ENCODE measurements around the gene RPS21. TPM values are rescaled to one million over a fixed set of nuclear protein-coding genes. Genes with fewer than 3 reads are reported as not detected.

Gene RPS21
- total and polyA plus RNA-seq, 11 donors: 434 to 3,051 (median 712) TPM

DNA sequence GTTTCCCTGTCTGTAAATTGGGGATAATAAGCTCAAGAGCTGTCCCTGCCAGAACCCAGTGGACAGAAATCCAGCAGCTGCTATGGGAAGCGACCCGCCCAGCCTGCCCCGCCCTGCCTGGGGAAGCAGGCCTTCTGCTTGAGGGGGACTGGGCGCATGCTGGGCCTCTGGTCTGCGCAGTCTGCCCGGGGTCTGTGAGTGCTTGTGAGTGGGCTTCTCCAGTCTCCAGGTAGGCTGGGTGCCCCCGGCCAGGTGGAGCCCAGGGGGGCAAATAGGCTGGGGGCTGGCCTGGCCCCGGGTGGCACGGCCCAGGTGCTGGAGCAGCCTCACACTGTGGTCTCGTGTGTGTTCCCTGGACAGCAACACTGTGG, 41.1 kb downstream of the RPS21 start:
- 76 to 85% (median 80%) methylated on average over 4 to 10 of the region's 10 CpGs for WGBS, 4 donors
- Histone ChIP-seq H3K27me3 (peaks cover 0 to 24% (median 7%) of the 10 kb centered on the region in 9 donors), H3K9me3 (no peaks in the 10 kb centered on the region), H3K36me3 (no peaks in the 10 kb centered on the region), H3K4me1 (peaks cover 0 to 2% (median 0%) of the 10 kb centered on the region in 12 donors), H3K4me3 (no peak overlapping the region), H3K27ac (no peak overlapping the region)
- no peak for DNase-seq
- intact Hi-C loops (cut with DNase I): loop anchor here in 1 of 10 donors (10.0 kb wide), 1 partner anchor 187 kb away; no protein-coding TSS in a partner anchor
- no peak for ATAC-seq
- TF ChIP-seq POLR2A (IDR thresholded peaks at IDR 0.05): no peak
- TF ChIP-seq, protein P1, sequence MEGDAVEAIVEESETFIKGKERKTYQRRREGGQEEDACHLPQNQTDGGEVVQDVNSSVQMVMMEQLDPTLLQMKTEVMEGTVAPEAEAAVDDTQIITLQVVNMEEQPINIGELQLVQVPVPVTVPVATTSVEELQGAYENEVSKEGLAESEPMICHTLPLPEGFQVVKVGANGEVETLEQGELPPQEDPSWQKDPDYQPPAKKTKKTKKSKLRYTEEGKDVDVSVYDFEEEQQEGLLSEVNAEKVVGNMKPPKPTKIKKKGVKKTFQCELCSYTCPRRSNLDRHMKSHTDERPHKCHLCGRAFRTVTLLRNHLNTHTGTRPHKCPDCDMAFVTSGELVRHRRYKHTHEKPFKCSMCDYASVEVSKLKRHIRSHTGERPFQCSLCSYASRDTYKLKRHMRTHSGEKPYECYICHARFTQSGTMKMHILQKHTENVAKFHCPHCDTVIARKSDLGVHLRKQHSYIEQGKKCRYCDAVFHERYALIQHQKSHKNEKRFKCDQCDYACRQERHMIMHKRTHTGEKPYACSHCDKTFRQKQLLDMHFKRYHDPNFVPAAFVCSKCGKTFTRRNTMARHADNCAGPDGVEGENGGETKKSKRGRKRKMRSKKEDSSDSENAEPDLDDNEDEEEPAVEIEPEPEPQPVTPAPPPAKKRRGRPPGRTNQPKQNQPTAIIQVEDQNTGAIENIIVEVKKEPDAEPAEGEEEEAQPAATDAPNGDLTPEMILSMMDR (IDR thresholded peaks at IDR 0.05): no peak

DNA sequence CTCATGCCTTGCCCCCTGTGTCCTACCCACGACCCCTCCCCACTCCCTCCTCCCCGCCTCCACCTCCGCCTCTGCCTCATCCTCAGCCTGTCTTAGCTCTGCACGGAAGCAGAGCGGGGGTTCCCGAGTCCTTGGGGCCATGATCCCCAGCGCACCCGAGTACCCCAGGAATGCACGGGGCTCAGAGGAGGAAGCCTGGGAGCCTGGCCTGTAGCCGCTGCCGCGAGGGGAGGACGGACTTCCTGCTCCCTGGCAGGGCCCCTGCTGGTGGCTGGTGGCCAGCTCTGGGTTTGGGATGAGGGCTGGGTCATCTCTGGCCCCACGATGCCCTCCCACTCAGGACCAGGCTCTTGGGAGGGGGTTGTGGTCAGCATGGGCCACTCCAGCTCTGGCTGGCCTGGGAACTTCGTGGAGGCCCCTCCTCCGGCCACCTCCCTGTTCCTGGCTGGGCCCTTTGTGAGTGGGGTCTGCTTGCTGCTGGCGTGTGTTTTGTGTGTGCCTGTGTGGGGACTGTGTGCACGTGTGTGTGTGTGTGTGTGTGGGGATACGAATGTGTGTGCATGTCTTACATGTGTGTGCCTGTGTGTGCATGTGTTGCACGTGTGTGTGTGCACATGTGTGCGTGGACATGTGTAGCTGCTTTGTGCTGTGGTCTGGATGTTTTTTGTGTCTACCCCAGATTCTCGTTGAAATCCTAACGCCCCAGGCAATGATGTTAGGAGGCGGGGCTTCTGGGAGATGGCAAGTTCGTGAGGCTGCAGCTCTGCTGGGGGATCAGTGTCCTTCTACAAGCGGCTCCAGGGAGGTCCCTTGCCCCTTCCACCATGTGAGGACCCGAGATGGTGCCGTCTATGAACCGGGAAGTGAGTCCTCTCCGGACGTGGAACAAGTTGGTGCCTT, 41.7 kb downstream of the RPS21 start:
- ATAC-seq (no peak), DNase-seq (no peak)
- H3K36me3 ChIP-seq: no peaks in the 10 kb centered on the region
- no peak overlapping the region for H3K4me3 ChIP-seq
- peaks cover 0 to 17% (median 7%) of the 10 kb centered on the region in 9 donors for H3K27me3 ChIP-seq
- TF ChIP-seq, protein P1 (IDR thresholded peaks at IDR 0.05): no peak
- no peak for TF ChIP-seq POLR2A (IDR thresholded peaks at IDR 0.05)
- no peak overlapping the region for H3K27ac ChIP-seq
- peaks cover 0 to 5% (median 1%) of the 10 kb centered on the region in 12 donors for H3K4me1 ChIP-seq
- WGBS, 4 donors: 58 to 70% (median 64%) methylated on average over 24 to 31 of the region's 31 CpGs
- H3K9me3 ChIP-seq: no peaks in the 10 kb centered on the region
- intact Hi-C loops (cut with DNase I): loop anchor here in 1 of 10 donors (10.0 kb wide), 1 partner anchor 186 kb away; no protein-coding TSS in a partner anchor

DNA sequence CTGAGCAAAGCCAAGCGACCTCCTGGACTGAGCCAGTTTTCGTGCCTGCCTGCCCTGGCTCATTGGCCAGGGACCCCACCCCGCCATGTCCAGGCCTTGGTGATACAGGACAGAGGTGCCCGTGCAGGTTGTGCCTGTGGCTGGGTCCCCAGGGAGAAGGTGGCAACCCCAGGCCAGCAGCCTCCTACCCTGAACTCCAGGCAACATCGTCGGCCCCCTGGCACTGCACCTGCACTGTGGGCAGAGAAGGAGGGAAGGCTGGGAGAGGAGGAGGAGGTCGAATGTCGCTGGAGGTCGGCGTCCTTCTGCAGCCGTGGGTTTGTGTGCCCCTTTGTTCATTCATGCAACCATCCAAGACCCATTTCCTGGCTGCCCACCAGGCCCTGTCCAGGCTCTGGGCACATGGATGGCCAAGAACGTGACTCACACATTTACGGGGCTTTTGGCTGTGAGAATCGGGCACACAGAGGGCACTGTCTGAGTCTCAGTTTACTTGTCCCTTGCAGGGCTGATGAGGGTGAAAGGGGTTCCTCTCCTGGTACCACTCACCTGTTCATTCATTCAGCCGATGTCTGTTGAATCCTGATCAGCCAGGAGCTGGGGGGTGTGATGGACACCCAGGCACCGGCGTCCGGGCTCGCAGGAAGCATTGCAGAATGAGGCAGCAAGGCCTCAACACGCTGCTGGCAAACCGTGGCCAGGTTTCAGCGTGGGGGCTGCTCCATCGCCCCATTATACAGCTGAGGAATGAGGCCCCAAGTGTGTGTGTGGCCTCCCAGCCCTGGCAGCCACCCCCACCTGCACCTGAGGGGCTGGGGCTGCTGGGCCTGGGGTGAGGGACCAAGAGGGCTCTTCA, 42.8 kb downstream of the RPS21 start:
- DNase-seq (no peak), ATAC-seq (no peak)
- Histone ChIP-seq H3K4me3 (no peak overlapping the region), H3K4me1 (peaks cover 0 to 11% (median 4%) of the 10 kb centered on the region in 12 donors), H3K36me3 (no peaks in the 10 kb centered on the region), H3K27me3 (peaks cover 0 to 8% (median 5%) of the 10 kb centered on the region in 9 donors), H3K9me3 (no peaks in the 10 kb centered on the region), H3K27ac (no peak overlapping the region)
- TF ChIP-seq, protein P1 (IDR thresholded peaks at IDR 0.05): no peak
- TF ChIP-seq POLR2A (IDR thresholded peaks at IDR 0.05): no peak
- 79 to 88% (median 85%) methylated on average over 17 to 23 of the region's 23 CpGs for WGBS, 4 donors
- intact Hi-C loops (cut with DNase I): loop anchor here in 1 of 10 donors (10.0 kb wide), 1 partner anchor 185 kb away; no protein-coding TSS in a partner anchor

Measured in heart left ventricle (tissue), 16 donors.